ENCODE results near the gene RFXAP.
A peak's percentile ranks its signal among the peaks of the same experiment; 100 is the strongest.

Gene RFXAP, protein sequence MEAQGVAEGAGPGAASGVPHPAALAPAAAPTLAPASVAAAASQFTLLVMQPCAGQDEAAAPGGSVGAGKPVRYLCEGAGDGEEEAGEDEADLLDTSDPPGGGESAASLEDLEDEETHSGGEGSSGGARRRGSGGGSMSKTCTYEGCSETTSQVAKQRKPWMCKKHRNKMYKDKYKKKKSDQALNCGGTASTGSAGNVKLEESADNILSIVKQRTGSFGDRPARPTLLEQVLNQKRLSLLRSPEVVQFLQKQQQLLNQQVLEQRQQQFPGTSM

DNA sequence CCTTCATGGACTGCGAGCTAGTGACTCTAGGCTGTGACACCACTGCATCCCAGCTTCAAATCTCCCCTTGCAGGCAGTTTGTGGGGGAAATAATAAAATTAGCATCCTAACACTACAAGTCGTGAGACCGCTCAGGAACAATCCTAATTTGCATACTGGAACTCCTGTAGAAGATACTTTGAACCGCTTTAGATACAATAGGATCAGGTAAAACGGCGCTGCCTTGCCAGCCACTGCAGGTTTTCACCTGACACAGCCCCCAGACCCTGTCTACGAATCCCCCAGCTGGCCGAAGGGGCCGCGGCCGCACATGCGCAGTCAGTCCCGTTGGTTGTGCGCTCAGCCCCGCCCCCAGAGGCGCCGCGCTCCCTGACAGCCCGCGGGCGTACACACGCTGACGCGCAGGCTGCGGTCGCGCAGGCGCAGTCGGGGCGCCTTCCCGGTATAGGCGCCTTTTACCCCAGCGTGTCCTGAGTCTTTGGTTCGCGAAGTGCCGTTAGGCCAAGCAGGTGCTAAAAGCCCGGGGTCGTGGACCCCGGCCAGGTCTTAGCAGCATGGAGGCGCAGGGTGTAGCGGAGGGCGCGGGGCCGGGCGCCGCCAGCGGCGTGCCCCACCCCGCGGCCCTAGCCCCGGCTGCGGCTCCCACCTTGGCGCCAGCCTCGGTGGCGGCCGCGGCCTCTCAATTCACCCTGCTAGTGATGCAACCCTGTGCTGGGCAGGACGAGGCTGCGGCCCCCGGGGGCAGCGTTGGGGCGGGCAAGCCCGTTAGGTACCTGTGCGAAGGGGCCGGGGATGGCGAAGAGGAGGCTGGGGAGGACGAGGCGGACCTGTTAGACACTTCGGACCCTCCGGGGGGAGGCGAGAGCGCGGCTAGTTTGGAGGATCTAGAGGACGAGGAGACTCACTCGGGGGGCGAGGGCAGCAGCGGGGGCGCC lies at the start of gene RFXAP:
Gene RFXAP (plus strand): TSS at position 419 of the 935 bp plus-strand sequence. CDS start 136 bp downstream, at position 555.
- peak within 1 kb of the TSS; percentile 81 to 93 (median 83) for H3K4me3 ChIP-seq
- H3K36me3 ChIP-seq, result peaks cover 0 to 17% (median 4%) of the 10 kb centered on the region in 11 experiments; a peak in 4 of 22 replicates
- peaks cover 39 to 57% (median 46%) of the 10 kb centered on the region in 10 experiments for H3K4me1 ChIP-seq
- peak within 1 kb of the TSS; percentile 83 to 94 (median 91) for H3K9ac ChIP-seq
- H3K27me3 ChIP-seq, result no peaks in the 10 kb centered on the region
- peak within 1 kb of the TSS; percentile 76 to 99 (median 91) for H3K4me2 ChIP-seq
- no peaks in the 10 kb centered on the region for H3K9me3 ChIP-seq (replicated peaks in 1 of 11)
- H4K20me1 ChIP-seq, result peaks cover 0 to 43% (median 21%) of the 10 kb centered on the region in 11 experiments; a peak in 11 of 22 replicates
- H3K27ac ChIP-seq, result peak within 1 kb of the TSS; percentile 52 to 93 (median 89)
- TF ChIP-seq Cebpa-rat (IDR thresholded peaks at IDR 0.05), result 0 out of 22 replicates have a peak, but pooled peaks of 2 of the 11 experiments have one; percentile 21 to 25

DNA sequence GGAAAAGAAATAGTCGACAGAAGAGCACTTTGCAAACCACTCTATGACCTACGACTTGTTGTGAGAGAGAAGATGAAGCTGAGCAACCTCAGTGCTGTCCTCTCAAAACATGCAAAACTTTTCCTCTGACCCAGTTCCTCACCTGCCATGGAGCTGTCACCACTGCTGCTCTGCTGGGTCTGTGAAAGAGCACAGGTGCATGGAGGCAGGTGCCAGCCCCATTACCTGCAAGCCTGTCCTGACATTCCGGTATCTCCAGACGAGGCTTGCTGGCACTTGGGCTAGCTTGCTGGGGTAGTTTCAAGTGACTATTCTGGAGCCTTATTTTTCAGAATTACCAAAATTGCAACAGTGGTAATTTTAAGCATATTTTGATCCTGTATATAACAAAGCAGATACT lies 49.5 kb upstream of the RFXAP start:
- H3K27ac ChIP-seq, result no peak overlapping the region
- H3K4me1 ChIP-seq, result peaks cover 0 to 11% (median 4%) of the 10 kb centered on the region in 10 experiments; a peak in 7 of 20 replicates
- H3K36me3 ChIP-seq, result no peaks in the 10 kb centered on the region
- H4K20me1 ChIP-seq, result no peaks in the 10 kb centered on the region
- peak overlapping the region in 5 of 11 experiments; percentile 1 to 19 (median 16); a peak in 7 of 22 replicates for H3K4me2 ChIP-seq
- H3K9me3 ChIP-seq (replicated peaks in 1 of 11), result peaks cover 0 to 12% (median 5%) of the 10 kb centered on the region in 11 experiments; a peak in 9 of 22 replicates
- H3K27me3 ChIP-seq, result no peaks in the 10 kb centered on the region
- no peak overlapping the region for H3K9ac ChIP-seq
- no peak for TF ChIP-seq Cebpa-rat (IDR thresholded peaks at IDR 0.05)
- no peak overlapping the region for H3K4me3 ChIP-seq

DNA sequence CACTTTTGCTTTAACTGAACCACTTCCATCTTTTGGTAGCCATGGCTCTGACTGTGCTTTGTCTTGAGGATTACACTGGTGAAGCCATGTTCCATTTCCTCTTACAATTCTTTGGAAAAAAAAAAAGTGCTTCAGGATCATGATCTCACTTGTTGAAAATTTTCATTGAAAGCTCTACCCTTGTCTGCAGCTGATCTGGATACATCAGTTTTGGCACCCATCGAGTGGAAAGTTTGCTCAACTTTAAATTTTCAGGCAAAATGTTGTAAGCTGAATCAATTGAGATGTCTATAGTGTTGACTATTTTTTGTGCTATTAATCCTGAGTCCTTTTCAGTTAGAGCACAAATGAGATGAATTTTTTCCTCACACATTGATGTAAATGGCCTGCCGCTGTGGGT lies 48.3 kb upstream of the RFXAP start:
- no peaks in the 10 kb centered on the region for H4K20me1 ChIP-seq
- H3K4me1 ChIP-seq, result peaks cover 0 to 11% (median 4%) of the 10 kb centered on the region in 10 experiments; a peak in 7 of 20 replicates
- no peak overlapping the region for H3K4me2 ChIP-seq
- no peak overlapping the region for H3K4me3 ChIP-seq
- no peaks in the 10 kb centered on the region for H3K27me3 ChIP-seq
- H3K9me3 ChIP-seq (replicated peaks in 1 of 11), result peaks cover 0 to 12% (median 5%) of the 10 kb centered on the region in 11 experiments; a peak in 9 of 22 replicates
- TF ChIP-seq Cebpa-rat (IDR thresholded peaks at IDR 0.05), result no peak
- H3K27ac ChIP-seq, result no peak overlapping the region
- no peaks in the 10 kb centered on the region for H3K36me3 ChIP-seq
- no peak overlapping the region for H3K9ac ChIP-seq

DNA sequence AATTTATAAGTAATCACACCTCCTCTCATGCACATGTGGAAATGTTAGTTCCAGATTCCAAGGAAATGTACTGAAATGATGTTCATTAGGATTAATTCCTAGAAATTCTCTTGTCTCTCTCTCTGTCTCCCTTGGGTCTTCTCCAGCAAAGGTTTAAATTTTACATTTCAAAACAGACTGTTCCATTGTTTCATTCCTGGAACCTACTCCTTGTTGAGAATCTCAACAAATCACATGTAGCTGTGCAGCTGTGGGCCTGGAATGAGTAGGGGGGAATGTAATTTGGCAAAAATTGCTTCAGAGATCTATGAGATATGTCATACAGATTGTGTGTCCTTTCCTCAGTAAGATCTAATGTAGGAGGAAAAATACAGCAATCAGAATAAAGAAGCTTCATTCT lies 46.2 kb upstream of the RFXAP start:
- H3K4me1 ChIP-seq, result peaks cover 0 to 11% (median 5%) of the 10 kb centered on the region in 10 experiments; a peak in 11 of 20 replicates
- no peaks in the 10 kb centered on the region for H4K20me1 ChIP-seq
- H3K9ac ChIP-seq, result no peak overlapping the region
- no peaks in the 10 kb centered on the region for H3K27me3 ChIP-seq
- H3K36me3 ChIP-seq, result no peaks in the 10 kb centered on the region
- no peaks in the 10 kb centered on the region for H3K9me3 ChIP-seq (replicated peaks in 1 of 11)
- no peak overlapping the region for H3K4me2 ChIP-seq
- H3K27ac ChIP-seq, result no peak overlapping the region
- H3K4me3 ChIP-seq, result no peak overlapping the region
- no peak for TF ChIP-seq Cebpa-rat (IDR thresholded peaks at IDR 0.05)

DNA sequence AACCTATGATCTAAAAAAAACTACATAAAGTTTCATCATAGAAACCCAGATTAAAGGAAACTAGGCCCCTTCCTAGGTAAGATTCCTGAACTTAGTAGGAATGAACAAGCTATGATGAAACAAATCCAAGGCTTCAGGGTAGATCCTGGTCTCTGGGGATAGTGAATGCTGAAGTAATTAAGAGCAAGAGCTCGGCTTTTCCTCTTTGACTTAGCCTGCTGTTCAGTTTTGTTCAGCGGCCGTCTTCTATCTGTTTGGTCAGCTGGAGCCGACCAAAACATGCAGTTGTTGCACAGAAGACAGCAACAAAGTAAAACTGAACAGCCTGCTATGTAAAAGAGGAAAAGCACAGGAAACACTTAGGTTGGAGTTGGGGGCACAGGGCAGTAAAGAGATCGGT lies 44.1 kb upstream of the RFXAP start:
- Histone ChIP-seq H3K9ac (no peak overlapping the region), H3K27me3 (no peaks in the 10 kb centered on the region), H3K4me1 (peaks cover 0 to 7% (median 6%) of the 10 kb centered on the region in 10 experiments; a peak in 7 of 20 replicates), H3K9me3 (replicated peaks in 1 of 11) (no peaks in the 10 kb centered on the region), H3K27ac (no peak overlapping the region), H3K36me3 (no peaks in the 10 kb centered on the region), H4K20me1 (no peaks in the 10 kb centered on the region), H3K4me2 (no peak overlapping the region), H3K4me3 (no peak overlapping the region)
- no peak for TF ChIP-seq Cebpa-rat (IDR thresholded peaks at IDR 0.05)

DNA sequence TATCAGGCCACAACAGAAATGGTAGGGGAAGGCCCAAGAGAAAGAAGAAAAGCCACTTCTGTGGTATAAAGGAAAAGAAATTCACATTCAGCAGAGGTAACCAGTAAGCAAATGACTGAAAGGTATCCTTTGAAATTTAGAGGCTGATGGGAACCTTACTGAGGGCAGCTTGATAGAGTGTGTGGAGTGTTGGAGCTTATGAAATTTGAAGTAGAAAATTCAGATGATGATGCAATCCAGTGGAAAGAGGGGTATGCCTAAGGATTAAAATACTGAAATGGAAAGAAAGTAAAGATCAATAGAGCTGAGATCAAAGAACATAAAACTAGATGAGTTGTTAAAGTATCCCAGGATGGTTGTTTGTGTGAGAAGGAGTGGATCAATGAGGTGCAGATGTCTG lies 42.8 kb upstream of the RFXAP start:
- Histone ChIP-seq H3K9ac (no peak overlapping the region), H3K36me3 (no peaks in the 10 kb centered on the region), H3K4me2 (no peak overlapping the region), H3K27ac (no peak overlapping the region), H3K4me3 (no peak overlapping the region), H4K20me1 (no peaks in the 10 kb centered on the region), H3K4me1 (peaks cover 0 to 7% (median 6%) of the 10 kb centered on the region in 10 experiments; a peak in 7 of 20 replicates), H3K27me3 (no peaks in the 10 kb centered on the region), H3K9me3 (replicated peaks in 1 of 11) (peaks cover 0 to 3% (median 0%) of the 10 kb centered on the region in 11 experiments; a peak in 3 of 22 replicates)
- TF ChIP-seq Cebpa-rat (IDR thresholded peaks at IDR 0.05), result no peak

DNA sequence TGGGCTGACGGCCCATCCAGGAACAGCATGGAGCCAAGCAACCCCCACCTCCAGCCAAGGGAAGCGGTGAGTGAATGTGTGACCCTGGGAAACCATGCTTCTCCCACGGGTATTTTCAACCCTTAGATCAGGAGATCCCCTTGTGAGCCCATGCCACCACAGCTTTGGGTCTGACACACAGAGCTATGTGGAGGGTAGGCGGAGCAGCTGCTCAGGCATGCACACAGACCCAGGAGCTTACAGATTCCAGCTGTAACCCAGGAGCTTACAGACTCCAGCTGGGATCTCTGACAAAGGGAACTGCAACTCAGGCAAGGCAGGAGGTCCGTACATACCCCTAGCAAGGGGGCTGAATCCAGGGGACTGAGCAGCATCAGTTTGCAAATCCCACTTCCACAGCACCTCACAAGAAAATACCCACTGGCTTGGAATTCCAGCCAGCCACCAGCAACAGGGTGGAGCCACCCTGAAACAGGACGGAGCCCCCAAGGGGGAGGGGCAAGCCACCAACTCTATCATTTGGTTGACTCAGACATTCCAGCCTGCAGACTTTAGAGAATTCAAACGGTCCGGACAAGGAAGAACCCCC lies 40.8 kb upstream of the RFXAP start:
- peaks cover 0 to 7% (median 6%) of the 10 kb centered on the region in 10 experiments; a peak in 7 of 20 replicates for H3K4me1 ChIP-seq
- no peak overlapping the region for H3K27ac ChIP-seq
- no peak overlapping the region for H3K4me3 ChIP-seq
- no peak overlapping the region for H3K9ac ChIP-seq
- no peak for TF ChIP-seq Cebpa-rat (IDR thresholded peaks at IDR 0.05)
- no peaks in the 10 kb centered on the region for H3K27me3 ChIP-seq
- H4K20me1 ChIP-seq, result no peaks in the 10 kb centered on the region
- peaks cover 0 to 10% (median 0%) of the 10 kb centered on the region in 11 experiments; a peak in 3 of 22 replicates for H3K9me3 ChIP-seq (replicated peaks in 1 of 11)
- no peaks in the 10 kb centered on the region for H3K36me3 ChIP-seq
- peak overlapping the region in 7 of 11 experiments; percentile 4 to 50 (median 18); a peak in 9 of 22 replicates for H3K4me2 ChIP-seq

DNA sequence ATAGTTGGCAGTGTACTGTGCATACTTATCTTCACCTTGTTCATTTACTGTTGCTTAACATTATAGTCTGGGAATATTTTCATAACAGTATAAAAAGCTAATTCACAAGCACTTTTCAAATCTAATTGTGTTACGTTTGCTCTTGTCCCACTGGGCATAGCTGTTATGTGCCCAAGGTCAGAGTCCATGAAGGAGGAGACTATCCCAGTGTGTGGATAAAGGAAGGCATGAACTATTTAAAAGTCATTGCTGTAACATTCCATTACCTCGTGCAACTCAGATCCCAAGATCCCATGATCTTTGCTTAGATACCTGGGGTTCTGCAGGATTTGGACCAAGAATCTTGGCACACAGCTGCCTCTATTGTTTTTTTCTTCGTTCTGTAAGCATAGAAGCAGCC lies 35.1 kb upstream of the RFXAP start:
- Histone ChIP-seq H3K4me3 (no peak overlapping the region), H3K27me3 (no peaks in the 10 kb centered on the region), H3K9me3 (replicated peaks in 1 of 11) (peaks cover 0 to 22% (median 9%) of the 10 kb centered on the region in 11 experiments; a peak in 13 of 22 replicates), H3K27ac (no peak overlapping the region), H3K9ac (no peak overlapping the region), H3K4me2 (no peak overlapping the region), H3K36me3 (no peaks in the 10 kb centered on the region), H3K4me1 (peaks cover 7 to 26% (median 22%) of the 10 kb centered on the region in 10 experiments), H4K20me1 (no peaks in the 10 kb centered on the region)
- TF ChIP-seq Cebpa-rat (IDR thresholded peaks at IDR 0.05), result no peak

All from BLaER1 treated with 17β-estradiol and CSF1 and Interleukin-3, amounts not matched to agents 10 nM and 100 nM (cell line).